Tibial artery (tissue), 4 donors: Measurements from ENCODE around the gene MBTPS1.

ENCODE experiments used
- DNase-seq, 2 donors: peaks; one replicate each; pipeline ENCODE4 v3.0.0-alpha.2; 2019
- H3K27ac ChIP-seq, 2 donors: fragments of 200-600 bp; sonication (generic) in 1 of 2; 1 replicate in 1 of 2; 2 replicates in 1 of 2; pipeline ENCODE4 v1.5.1; 2018 to 2019; ENCODE audit warnings: mild to moderate bottlenecking in 1 of 2
- H3K27me3 ChIP-seq, 2 donors: fragments of 200-600 bp; sonication (generic) in 1 of 2; one replicate each; pipeline versions ENCODE4 v1.5.1 to v1.6.0; 2016 to 2019
- H3K36me3 ChIP-seq, 3 donors: fragments of 200-600 bp; sonication (generic) in 2 of 3; one replicate each; pipeline ENCODE4 v1.5.1; 2016 to 2019; ENCODE audit warnings: mild to moderate bottlenecking in 2 of 3
- H3K4me1 ChIP-seq, 4 donors: fragments of 200-600 bp; sonication (generic) in 2 of 4; 1 replicate in 3 of 4; 2 replicates in 1 of 4; pipeline ENCODE4 v1.5.1; 2016 to 2019
- H3K4me3 ChIP-seq, 2 donors: fragments of 200-600 bp; sonication (generic) in 1 of 2; 1 replicate in 1 of 2; 2 replicates in 1 of 2; pipeline ENCODE4 v1.5.1; 2018 to 2019; ENCODE audit warnings: mild to moderate bottlenecking in 2 of 2
- H3K9me3 ChIP-seq, 3 donors: fragments of 200-600 bp; sonication (generic) in 1 of 3; one replicate each; pipeline ENCODE4 v1.5.1; 2016 to 2019
- CTCF ChIP-seq, 2 experiments: fragments of 200-600 bp in 1 of 2; fragments of 450-650 bp in 1 of 2; IDR thresholded peaks; one replicate each; pipeline ENCODE4 v1.5.1; 2017 to 2019; ENCODE audit warnings: antibody characterized with exemption in 2 of 2, mild to moderate bottlenecking in 1 of 2, moderate library complexity in 1 of 2
- intact Hi-C: fragments of 100-400 bp; cut with DNase I; formaldehyde crosslinking; loops from one replicate; pipeline ENCODE4 v1.15.0; 2023; ENCODE audit warnings: low total_unique reads

Gene MBTPS1

GRCh38 chr16:84052071-84052622, 64.6 kb downstream of the MBTPS1 start:
- Histone ChIP-seq H3K27ac (no peak overlapping the region), H3K9me3 (no peaks in the 10 kb centered on the region), H3K4me1 (no peaks in the 10 kb centered on the region), H3K27me3 (no peaks in the 10 kb centered on the region), H3K36me3 (peaks cover 53 to 88% (median 85%) of the 10 kb centered on the region in 3 donors), H3K4me3 (no peak overlapping the region)
- TF ChIP-seq CTCF (IDR thresholded peaks at IDR 0.05) = no peak
- intact Hi-C loops = no loop called here
- DNase-seq = peak in 1 of 2 donors; percentile 35

DNA sequence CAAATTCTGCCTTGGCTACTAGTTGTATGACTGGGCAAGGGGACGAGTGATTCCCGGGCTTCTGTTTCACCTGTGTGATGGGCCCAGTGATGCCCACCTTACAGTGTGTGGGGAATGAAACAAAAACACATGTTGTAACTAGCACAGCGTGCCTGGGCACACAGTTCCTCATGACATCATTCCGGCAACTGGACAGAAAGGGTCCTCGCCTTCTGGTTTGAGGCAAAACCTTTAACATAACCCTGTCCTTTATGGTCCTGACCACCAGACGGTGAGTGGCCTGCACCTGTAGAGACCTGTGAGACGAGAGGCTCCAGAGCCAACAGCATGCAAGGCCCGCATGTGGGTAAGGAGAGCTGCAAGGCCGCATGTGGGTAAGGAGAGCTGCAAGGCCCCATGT, 66.4 kb downstream of the MBTPS1 start:
- intact Hi-C loops = no loop called here

GRCh38 chr16:84049403-84050060, 67.2 kb downstream of the MBTPS1 start:
- no peak for TF ChIP-seq CTCF (IDR thresholded peaks at IDR 0.05)
- H3K36me3 ChIP-seq = peaks cover 29 to 62% (median 59%) of the 10 kb centered on the region in 3 donors
- no peak overlapping the region for H3K27ac ChIP-seq
- no peaks in the 10 kb centered on the region for H3K4me1 ChIP-seq
- no peak overlapping the region for H3K4me3 ChIP-seq
- DNase-seq = no peak
- H3K27me3 ChIP-seq = peaks cover 0 to 4% of the 10 kb centered on the region in 2 donors
- intact Hi-C loops = no loop called here
- no peaks in the 10 kb centered on the region for H3K9me3 ChIP-seq

More for the DNA sequence above, 66.4 kb downstream of the MBTPS1 start:
- Histone ChIP-seq H3K4me1 (no peaks in the 10 kb centered on the region), H3K4me3 (no peak overlapping the region), H3K27ac (no peak overlapping the region), H3K27me3 (peaks cover 0 to 1% of the 10 kb centered on the region in 2 donors), H3K36me3 (peaks cover 37 to 70% (median 67%) of the 10 kb centered on the region in 3 donors), H3K9me3 (no peaks in the 10 kb centered on the region)
- no peak for DNase-seq
- no peak for TF ChIP-seq CTCF (IDR thresholded peaks at IDR 0.05)

GRCh38 chr16:84048871-84049270, 67.9 kb downstream of the MBTPS1 start:
- peaks cover 0 to 8% of the 10 kb centered on the region in 2 donors for H3K27me3 ChIP-seq
- H3K4me3 ChIP-seq = no peak overlapping the region
- no peak overlapping the region for H3K27ac ChIP-seq
- no peak for TF ChIP-seq CTCF (IDR thresholded peaks at IDR 0.05)
- intact Hi-C loops = no loop called here
- H3K9me3 ChIP-seq = no peaks in the 10 kb centered on the region
- peaks cover 22 to 56% (median 53%) of the 10 kb centered on the region in 3 donors for H3K36me3 ChIP-seq
- no peaks in the 10 kb centered on the region for H3K4me1 ChIP-seq
- no peak for DNase-seq

GRCh38 chr16:84048270-84048669, 68.5 kb downstream of the MBTPS1 start:
- no peak overlapping the region for H3K27ac ChIP-seq
- no peaks in the 10 kb centered on the region for H3K9me3 ChIP-seq
- H3K4me3 ChIP-seq = no peak overlapping the region
- no peaks in the 10 kb centered on the region for H3K4me1 ChIP-seq
- intact Hi-C loops = no loop called here
- no peak for DNase-seq
- peaks cover 16 to 50% (median 47%) of the 10 kb centered on the region in 3 donors for H3K36me3 ChIP-seq
- no peak for TF ChIP-seq CTCF (IDR thresholded peaks at IDR 0.05)
- H3K27me3 ChIP-seq = peaks cover 0 to 13% of the 10 kb centered on the region in 2 donors
